Stimulated activated CD8-positive, alpha-beta memory T cell treated with anti-CD3 and anti-CD28 coated beads, Interleukin-4, amount 100 ng/mL, for 1 hour (primary cell): ENCODE measurements around the gene HDAC7.
"Not testable (repeated sequence)": the region's sequence is repeated elsewhere in the genome, so short reads cannot be mapped to it uniquely, and the experiment has no call there.

Experiments used
- DNase-seq, 2 donors: peaks; one replicate each; pipeline ENCODE4 v3.0.0-alpha.2; 2020; ENCODE audit warnings: low read depth in 2 of 2, low spot score in 1 of 2

The HDAC7 gene

DNA sequence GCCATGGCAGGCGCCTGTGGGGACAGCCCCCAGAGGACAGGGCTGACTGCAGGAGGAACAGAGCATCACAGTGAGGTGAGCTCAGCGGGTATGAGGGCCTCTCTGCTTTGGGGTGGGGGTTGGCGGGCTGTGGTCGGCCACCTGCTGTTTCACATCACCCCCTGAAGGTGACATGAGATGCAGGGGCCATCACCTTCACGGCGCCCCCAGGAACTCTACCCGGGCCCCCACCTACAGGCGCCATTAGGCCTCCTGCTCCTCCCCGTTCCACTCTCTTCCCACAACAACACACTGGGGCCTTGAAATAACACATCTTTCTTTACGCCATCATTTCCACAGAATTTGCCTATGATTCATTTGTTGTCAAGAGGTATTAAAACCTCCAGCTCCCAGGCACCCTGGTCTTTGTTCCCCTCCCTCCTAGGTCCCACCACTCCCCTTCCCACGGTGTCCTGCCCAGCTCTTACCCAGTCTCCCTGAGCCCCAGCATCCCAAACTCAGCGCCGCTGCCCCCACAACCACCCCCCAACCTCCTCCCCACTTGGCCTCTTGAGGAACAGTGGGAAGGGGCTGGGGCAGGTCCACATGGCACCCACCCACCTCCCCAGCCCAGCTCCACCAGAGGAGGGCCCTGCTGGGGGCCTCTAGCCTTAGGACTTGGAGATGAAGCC lies 12.7 kb upstream of the HDAC7 start:
- no peak for DNase-seq

DNA sequence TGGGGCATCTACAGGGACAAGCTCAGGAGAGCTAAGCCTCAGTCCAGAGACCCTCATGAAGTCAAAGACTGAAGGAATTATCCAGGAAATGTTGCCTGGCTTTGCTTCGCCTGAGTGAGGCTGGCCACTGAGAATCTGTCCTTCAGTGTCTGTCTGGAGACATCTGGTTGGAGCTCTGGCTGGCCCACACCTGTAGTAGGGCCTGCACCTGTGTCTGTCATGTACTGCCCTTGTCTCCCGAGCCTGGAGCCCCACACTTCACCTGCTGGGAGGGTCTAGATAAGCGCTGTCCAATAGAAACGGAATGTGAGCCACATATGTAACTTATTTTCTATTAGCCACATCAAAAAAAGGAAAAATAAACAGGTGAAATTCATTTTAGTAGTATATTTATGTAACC lies 9.9 kb upstream of the HDAC7 start:
- no peak for DNase-seq

DNA sequence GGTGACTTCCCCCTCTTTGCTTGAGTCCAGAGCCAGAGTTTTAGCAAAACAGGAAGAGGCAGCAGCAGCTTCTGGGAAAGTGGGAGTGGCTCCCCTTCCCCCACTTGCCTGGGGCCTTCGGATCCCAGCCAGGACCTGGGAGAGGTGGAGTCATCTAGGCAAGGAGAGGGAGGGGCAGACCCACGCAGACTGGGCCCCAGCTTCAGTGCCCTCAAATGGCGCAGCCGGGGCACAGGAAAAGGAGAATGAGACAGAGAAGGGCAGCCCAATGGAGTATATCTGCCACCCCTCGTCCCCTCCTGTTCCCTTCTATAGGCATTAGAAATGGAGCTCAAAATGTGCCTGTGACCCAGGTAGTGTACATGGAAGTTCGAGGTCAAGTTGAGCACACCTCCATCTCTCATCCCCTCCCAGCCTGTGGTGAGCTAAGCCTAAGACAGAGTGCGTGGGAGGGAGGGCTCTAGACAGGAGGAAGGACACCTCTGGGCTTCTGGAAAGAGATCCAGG lies 9.3 kb upstream of the HDAC7 start:
- no peak for DNase-seq

DNA sequence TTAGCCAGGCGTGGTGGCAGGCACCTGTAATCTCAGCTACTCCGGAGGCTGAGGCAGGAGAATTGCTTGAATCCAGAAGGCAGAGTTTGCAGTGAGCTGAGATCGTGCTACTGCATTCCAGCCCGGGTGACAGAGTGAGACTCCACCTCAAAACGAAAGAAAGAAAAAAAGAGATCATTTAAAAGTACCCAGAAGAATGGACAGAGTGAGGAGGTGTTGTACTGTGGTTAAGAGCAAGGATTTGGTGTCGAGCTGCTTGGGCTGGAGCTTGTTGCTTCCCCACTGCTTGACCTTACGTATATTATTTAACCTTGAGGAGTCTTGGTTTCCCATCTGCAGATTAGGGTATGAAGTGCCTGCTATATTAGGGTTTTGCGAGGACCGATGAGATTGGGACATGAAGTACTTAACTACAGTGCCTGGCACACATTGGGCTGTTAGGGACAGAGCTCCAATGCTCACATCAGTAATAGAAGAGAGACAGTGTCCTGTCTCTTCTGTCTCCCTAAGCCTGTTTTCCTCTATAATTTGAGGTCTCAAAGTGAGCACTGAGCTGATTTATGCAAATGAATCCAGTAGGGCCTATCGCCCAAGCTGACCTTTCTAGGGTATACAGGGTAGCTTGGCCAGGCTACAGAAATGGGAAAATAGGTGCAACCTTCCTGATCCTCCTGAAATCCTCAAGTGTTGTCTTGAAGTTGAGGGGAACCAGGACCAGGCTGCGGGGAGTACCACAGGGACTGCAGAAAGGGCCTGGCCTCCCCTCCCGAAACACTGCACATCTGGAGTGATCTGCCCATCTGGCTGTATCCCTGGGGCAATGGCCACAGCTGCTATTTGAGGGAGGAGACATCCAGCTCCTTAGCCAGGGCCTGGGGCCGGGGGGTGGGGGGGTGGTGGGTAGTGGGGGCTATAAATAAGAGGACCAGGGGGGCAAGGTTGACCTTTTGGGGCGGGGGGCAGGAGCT lies 8.6 kb upstream of the HDAC7 start:
- no peak for DNase-seq

DNA sequence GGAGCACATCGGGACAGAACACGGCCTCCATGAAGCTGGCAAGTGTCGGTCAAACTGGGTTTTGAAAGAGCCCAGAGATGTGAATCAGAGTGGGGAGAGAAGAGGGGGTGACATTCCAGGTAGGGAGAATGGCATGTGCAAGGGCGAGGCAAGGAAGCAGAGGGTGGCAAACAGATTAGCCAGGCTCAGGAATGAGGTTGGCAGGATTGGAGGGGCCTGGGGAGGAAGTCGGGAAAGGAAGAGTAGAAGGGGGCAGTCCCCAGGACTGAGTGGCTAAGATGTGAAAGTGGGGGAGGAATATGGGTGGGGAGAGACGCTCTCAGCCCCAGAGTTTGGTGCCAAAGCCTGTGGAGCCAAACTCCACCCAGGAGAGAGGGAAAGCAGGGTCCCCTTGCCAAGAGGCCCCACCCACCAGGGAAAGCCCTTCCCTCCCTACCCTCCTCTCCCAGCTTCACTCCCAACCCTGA lies 5.5 kb upstream of the HDAC7 start:
- no peak for DNase-seq

DNA sequence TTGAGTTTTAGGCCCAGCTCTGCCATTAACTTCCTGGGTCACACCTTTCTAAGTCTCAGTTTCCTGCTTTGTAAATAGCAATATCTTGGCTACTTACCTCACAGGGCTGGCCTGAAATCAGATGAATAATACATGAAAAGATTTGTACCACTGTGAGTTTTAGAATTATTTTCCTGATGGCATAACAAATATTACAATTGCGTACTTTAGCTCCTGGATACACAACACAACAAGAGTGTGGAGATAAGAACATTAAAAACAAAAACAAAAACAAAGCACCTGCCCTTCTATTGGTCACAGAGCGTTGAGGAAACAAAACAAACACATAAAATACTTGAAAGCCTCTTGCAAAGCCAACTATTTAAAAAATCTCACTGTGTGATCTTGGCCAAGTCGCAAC lies 4.9 kb upstream of the HDAC7 start:
- no peak for DNase-seq

DNA sequence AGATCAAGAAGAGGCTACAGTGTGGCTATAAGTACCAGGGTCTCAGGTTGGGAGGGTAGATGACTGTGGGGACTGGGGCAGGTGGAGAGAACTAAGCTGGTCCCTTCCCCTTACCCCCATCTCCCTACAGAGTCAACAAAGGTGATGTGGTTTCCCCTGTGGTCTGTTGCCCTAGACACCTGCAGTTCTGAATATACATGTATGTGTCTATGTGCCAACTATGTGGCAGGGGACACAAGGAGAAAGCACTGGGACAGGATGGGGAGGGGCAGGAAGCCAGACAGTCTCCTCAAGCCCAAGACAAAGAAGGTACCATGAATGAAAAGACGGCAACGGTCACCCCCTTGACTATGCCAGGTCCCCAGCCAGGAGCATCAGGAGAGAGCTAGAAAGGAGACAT lies 4.5 kb upstream of the HDAC7 start:
- no peak for DNase-seq

DNA sequence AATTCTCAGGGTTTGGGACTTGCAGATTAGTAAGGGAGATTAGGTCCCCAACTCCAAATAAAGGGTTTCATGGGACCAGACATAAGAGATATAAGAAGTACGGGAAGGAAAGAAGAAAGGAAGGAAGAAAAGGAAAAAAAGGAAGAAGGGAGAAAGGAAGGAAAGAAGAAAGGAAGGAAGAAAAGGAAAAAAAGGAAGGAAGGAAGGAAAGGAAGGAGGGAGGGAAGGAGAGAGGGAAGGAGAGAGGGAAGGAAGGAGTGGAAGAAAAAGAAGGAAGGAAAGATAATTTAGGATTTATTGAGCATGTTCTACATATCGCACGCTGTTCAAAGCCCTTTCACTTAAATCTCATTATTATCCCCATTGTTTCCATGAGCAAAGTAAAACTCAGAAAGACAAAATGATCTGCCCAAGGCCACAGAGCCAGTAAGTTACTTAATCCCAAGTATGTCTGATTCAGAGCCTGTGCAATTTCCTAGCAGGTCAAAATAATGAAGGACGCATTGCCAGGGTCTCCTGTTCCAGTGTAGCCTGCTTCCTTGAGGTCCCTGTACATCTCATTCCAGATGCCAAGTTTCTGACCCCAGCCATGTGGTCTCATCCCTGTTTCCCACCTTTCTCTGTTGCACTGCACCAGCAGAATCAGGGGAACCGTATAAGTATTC lies 3.9 kb upstream of the HDAC7 start:
- no peak for DNase-seq

DNA sequence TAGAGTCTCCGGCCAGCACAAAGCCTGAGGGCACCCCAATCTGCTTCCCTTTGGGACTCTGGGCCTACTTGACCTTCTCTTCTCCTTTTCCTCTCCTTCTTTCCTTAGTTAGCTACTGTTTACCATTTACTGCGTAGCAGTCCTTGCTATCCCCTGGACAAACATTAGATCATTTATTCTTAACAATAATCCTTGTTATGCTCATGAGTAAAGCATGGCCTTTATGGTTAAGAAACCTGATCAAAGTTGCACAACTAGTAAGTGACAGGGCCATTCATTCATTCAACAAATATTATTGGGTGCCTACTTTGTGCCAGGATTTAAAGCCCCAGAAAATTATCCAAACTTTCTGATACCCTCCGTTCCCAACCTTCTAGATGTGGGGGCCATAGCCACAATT lies 3.2 kb upstream of the HDAC7 start:
- DNase-seq: no peak

DNA sequence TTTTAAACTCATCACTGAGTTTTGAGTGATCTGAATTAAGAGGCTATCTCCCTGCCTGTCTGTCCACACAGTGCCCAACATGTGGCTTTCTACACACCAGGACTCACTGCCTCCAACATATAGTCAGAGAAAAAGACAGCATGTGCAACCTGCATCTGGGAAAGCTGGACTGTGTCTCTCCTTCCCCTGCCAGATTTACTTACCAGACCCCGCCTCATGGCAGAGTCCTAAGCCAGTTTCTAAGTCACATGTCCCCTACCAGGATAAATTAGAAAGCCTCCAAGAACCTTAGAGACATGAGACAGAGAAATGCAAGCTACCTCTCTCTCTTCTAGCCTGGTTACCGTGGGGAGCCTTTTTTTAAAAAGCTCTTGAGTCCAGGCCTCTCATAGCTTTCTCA lies 2.7 kb upstream of the HDAC7 start:
- no peak for DNase-seq

DNA sequence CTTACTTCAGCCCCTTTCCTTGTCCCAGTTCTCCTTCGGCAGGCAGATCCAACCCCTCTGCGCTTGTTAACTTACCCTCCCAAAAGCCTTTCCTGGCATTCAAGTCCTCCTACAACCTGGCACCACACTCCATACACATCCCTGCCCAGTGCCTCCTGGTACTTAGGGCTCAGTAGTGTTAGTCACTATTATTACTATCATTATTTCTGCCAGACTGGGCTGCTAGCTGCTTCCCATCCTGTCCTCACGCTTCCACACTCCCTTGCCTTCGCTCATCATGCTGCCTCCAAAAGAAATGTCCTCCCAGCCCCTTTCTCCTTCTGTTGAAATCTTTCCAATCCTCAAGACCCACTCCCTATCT lies 1.6 kb upstream of the HDAC7 start:
- DNase-seq: no peak

DNA sequence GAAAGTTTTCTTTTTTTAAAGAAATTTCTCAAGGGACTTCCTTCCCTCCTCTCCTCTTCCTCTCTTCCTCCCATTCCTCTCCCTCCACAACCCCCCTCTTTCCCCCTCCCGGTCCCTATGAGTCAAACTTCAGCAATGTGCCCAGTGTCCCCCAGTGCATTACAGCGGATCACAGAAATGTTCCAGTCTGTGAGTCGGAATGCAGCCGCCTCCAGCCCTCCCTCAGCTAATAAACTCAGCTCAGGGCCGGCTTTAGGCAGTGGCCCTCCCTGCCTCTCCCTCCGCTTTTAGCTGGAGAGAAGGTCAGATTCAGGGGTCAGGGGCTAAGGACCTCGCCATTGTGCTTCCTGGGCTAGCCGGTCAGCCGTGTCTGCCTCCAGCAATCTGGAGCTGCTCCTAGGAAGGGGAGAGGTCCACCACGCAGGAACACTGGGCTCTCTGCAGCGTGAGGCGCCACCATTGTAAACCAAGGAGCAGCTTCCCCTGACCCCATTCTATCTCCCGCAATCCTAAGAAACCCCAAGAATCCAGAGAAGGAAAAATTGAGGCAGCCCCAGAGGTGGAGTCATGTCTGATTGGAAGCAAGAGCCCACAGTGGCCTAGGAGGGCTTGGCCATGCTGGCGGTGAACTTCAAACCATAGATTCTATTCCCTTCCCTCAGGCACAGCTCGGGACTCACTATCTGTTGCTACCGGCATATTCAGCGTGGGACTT lies 1.1 kb upstream of the HDAC7 start:
- no peak for DNase-seq

DNA sequence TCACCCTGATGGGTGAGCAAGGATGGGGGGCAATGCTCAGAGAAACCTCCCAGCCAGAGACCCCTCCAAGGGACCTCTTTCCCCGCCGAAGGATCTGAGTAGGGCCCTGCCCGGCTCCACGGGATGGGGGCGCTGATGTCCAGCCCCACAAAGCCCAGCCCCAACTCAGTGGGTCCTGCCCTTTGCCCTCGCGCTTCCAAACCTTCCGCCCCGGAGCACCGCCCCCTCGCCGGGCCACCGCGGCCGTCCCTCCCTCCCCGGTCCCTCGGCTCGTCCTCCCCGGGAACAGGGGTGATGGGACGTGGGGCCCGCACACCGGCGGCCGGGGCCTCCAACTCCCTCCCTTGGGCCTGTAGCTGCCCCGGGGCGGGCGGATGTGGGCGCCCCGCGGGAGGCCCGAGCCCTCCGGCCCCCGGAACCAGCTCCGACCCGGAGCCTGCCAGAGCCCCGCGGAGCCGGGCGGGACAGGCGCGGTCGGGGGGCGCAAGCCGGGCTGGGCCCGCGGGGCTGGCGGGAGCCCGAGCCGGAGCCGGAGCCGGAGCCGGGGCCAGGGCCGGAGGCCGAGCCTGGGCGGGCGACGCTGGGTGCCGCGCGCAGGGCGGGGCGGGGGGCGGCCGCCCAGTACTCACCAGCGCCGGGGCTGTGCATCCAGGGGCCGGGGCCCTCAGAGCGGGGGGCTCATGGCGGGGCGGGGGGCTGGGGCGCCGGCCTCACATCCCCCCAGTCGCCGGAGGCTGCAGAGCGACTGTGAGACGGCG lies 386 bp downstream of the HDAC7 start:
- no peak for DNase-seq

DNA sequence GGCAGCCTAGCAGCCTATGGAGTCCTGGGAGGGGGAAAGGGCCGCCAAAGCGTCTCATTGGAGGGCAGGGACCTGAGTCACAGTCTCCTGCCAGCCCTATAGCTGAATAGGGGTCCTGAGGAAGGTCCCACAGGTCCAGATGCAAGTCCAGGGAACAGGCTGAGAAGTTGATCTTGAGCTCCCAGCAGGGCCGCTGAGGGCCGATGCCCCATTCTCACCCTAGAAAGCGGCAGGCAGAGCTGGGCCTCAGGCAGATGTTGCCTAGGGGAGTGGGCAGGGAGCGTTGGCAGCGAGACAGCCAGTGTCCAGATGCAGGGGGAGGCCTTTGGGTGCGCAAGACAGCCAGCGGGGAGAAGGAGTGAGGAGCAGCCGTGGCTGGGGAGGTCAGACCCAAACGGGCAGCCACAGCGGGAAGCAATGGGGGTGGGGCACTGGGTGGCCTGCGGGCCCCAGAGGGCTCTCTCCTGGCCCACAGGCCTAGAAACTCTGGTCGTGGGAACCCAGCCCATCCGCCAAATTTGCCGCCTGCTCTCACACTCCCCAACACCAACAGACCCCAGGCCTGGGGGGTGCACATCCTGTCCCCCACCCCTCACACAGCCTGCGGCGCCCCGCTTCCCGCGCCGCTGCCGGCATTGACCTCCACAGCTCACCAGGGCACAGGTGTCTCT lies 1.1 kb downstream of the HDAC7 start:
- DNase-seq: no peak

DNA sequence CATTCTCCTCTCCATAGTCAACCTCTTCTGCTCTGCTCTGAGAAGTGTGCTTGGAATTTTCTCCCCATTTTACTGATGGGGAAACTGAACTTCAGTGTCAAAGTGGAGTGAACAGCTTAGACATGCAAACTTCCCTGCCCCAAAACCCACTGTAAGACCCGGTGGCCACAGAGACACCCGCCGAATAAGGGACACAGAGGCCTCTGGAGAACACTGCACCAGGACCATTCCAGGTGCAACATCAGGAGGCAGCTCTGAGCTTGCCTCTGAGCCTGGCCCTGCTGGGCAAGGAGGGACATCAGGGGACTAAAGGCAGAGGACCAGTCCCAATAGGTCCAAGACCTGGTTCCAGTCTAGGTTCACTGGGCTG lies 1.7 kb downstream of the HDAC7 start:
- DNase-seq: no peak

DNA sequence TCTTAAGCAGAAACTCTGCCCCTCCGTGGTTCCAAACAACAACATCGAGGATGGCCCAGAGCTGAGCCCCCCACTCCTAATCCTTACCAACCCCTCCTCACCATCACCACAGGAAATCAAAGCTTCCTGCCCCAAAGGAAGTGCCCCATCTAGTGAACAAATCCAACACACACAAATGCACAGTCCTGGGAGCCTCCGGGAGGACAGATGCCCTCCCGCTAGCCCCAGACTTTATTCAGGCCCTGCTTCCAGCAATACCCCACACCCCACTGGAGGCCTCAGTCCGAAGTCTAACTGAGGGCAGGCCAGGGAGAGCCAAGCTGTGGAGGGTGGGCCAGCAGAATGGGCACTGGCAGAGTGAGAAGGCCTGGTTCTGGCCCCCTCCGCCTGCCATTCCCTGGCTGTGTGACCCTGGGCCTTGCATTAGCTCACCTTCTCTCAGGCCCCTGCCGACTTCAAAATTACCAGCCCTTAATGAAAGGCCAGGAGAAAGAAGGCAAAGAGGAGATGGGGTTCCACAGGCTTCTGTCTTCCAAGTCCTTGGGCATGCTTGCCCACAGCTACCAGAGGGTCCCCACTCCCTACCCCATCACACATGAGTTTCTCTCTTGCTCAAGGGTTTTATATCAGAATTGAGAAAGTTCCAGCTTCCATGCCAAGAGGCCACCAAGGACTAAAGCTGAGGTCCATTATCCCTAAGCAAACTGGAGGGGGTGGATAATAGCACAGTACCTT lies 2.3 kb downstream of the HDAC7 start:
- DNase-seq: no peak

DNA sequence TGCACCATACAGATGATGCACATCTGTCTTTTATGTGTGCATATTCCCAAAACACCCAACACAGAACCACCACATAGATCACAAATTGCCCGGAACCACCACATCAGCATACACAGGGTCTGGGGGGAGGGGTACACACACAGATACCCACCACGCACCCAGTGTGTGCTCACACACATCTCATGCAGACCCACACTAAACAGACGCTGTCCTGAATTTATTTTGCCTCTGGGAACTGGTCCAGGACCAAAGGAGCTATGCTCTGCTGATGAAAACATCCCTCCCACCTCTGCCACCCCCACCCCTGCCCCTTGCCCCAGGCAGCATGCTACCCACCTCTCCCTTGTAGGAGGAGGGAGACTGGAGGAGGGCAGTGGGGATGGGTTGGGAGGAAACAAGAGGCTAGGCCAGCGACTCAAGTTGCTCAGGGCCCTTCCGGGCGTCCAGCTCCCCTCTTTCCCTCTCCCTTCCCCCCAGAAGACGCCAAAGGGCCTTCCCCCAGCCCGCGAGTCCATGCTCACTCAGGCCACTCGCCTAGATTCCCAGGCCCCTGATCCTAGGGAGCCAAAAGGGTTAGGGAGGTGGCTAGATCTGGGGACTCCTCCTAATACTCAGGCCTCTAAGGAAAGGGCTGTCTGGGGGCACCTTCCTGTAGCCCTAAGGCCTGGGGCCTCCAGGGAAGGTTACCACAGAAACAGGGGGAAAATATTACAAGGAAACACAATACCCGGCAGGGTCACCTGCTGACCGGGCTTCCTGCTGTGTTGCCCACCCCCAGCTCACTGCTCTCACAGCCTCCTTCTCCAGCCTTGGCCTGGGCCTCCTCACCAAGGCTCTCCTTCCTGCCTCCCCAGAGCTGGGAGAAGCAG lies 3.1 kb downstream of the HDAC7 start:
- DNase-seq: no peak

DNA sequence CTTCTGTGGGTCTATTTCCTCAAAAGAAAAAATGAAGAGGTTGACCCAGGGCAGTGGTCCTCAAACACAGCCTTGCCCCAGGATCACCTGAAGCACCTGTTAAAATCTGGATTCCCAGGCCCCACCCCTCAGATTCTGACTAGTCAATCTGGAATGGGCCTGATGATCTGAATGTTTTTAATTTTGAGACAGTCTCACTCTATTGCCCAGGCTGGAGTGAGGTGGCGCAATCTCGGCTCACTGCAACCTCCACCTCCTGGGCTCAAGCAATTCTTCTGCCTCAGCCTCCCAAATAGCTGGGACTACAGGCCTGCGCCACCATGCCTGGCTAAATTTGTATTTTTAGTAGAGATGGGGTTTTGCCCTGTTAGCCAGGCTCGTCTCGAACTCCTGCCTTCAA lies 4.3 kb downstream of the HDAC7 start:
- not testable (repeated sequence) for DNase-seq
